HuH-7 (cell line): ENCODE data around the gene CADM1.

Source experiments
- DNase-seq: peaks from one replicate; pipeline ENCODE4 v3.0.0; 2011; ENCODE audit warnings: low spot score

CADM1 gene

DNA sequence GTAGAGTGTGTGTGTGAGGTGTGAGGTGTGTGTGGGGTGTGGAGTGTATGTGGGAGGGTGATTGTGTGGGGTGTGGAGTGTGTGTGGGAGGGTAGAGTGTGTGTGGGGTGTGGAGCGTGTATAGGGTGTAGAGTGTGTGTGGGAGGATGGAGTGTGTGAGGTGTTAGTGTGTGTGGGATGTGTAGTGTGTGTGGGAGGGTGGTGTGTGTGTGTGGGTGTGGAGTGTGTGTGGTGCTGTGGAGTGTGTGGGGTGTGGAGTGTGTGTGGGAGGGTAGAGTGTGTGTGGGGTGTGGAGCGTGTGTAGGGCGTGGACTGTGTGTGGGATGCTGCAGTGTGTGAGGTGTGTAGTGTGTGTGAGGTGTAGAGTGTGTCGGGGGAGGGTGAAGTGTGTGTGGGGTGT, 356.1 kb downstream of the CADM1 start:
- no peak for DNase-seq

DNA sequence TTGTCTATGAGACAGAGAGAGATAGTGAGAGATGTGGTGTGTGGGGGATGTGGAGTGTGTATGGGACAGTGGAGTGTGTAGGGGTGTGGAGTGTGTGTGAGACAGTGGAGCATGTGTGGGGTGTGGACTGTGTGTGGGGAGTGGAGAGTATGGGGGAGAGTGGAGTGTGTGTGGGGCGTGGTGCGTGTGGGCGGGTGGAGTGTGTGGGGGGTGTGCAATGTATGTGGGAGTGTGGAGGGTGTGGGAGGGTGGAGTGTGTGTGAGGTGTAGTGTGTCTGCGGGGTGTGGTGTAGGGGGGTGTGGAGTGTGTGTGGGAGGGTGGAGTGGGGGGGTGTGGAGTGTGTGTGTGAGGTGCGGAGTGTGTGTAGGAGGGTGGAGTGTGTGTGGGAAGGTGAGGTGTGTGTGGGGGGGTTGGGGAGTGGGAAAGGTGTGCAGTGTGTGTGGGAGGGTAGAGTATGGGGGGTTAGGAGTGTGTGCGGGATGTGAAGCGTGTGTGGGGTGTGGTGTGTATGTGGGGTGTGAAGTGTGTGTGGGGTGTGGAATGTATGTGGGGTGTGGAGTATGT, 356.9 kb downstream of the CADM1 start:
- no peak for DNase-seq

DNA sequence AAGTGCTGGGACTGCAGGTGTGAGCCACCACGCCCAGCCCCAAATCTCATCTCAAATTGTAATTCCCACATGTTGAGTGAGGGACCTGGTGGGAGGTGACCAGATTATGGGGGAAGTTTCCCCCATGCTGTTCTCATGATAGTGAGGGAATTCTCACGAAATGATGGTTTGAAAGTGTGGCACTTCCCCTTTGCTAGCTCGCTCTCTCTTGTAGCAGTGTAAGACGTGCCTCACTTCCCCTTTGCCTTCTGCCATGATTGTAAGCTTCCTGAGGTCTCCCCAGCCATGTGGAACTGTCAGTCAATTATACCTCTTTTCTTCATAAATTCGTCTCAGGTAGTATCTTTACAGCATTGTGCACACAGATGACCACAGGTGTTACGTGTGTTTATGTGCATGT, 357.8 kb downstream of the CADM1 start:
- DNase-seq: no peak

DNA sequence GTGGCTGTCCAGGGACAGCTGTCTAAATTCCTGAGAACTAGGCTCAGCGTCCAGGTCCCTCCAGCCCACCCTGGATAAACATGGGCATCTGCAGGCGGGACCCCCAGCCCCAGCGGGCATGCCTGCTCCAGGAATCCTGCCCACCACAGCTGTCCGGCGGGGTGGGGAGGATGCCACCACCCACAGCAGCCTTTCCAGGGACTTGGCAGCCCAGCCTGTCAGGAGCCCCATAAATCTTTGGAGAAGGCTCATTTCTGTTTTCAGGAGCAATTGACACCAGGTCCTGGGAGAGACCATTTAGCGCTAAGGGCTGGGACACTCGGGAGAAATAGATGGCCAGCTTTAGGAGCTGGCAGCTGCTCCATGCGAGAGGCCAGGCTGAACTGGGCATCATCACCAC, 358.9 kb downstream of the CADM1 start:
- DNase-seq: no peak

DNA sequence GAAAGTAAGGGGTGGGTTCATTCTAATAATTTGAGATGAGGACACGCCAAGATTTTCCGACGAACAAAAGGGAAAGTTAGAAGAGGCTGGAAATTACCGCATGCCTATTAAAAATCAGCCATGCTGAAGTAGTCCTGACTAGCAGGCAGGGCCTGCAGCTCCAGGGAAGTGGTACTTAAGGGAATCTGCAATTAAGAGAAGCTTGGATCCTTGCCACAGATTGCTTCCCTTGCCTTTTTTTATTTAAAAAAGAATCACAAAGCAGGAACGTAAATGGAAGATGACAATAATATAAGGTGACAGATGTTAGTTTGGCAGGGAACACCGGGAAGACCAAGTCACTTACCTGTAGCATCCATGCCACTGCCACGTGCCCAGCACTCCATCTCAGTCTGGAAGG, 359.3 kb downstream of the CADM1 start:
- no peak for DNase-seq

DNA sequence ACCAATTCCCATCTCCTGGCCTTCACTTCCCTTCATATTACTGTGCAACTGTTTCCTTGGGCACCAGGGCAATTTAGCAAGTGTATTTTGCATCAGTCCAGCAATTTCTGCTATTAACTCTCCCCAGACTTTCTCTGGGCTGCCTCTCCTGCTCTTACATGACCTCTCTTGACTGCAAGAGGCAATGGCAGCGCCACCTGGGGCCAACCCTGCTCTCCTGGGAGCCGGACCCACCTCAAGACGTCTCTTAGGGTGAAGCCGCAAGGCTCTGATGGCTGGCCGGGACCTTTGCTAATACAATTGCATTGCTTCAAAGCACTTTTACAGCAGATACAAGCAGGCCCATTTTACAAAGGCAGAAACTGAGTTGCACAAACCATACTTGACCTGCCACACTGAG, 360.2 kb downstream of the CADM1 start:
- DNase-seq: no peak

DNA sequence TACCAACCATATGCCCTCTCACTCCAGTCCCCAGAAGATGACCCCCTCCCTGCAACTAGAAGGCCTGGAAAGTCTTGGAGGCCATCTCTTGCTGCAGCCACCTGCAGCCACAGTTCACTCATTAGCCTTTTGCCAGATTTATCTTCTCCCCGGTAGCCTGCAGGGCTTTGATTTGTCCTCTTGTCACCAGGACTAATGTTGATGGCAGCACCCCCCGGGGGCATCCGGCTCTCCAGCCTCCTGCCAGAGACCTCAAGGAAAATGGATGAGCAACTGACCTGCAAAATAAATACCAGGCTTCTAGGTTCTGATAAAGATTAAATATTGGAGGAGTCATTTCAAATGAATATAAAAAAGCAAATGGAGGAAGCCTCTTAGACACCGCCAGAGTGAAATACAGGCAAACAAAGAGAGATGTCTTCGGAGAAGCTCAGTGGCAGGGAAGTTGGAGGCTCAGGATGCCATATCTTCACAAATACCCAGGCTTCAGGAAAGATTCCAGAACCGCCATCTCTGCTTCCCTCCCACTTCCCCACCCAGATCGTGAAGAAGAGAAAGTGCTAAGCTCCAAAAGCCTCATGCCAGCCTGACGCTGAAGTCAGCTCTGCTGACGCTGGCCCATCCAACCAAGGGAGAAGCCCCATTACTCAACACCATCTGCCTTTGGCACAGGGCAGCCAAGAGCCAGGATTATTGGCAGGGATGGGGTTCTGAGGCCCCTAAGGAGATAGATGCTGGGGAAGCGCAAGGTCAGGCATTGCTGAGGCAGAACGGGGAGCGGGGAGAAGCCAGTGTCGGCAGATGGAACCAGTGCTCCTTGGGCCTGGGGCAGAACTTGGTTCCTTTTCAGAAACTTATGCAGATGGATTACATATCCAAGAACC, 362.7 kb downstream of the CADM1 start:
- DNase-seq: no peak

DNA sequence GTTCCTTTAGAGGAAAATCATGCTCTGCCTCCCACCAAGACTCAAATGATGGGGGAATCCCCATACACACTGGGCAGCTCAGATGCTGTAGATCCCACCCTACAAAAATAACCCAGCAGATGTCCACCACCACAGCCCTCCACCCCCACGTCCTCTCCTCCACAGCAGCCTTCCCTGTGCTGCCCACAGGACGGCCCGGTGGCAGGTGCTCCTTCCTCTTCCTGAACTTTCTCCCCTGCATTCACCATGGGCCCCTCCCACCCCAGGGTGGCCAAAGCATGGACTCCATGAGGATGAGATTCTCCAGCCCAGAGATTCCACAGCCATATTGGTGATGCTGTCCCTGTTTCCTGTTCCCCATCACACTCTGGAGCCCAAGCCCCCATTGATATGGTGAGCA, 368.3 kb downstream of the CADM1 start:
- DNase-seq: no peak

DNA sequence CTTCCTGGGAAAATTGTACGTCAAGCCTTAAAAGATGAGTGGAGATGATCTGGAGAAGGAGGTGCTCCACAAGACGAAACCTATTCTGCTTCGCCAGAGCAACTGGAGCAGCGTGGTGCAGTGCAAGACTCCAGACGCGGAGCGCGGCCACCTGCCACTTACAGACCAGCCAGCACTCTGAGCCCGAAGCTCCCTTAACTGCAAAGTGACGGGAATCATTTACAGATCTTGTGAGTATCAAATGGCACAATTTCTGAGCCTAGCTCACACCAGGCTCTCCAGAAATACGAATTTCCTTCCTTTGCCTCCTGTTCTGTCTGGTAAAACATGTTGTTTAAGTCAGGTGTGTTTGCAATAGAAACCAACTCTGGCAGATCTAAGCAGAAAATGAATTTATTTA, 369.3 kb downstream of the CADM1 start:
- no peak for DNase-seq

DNA sequence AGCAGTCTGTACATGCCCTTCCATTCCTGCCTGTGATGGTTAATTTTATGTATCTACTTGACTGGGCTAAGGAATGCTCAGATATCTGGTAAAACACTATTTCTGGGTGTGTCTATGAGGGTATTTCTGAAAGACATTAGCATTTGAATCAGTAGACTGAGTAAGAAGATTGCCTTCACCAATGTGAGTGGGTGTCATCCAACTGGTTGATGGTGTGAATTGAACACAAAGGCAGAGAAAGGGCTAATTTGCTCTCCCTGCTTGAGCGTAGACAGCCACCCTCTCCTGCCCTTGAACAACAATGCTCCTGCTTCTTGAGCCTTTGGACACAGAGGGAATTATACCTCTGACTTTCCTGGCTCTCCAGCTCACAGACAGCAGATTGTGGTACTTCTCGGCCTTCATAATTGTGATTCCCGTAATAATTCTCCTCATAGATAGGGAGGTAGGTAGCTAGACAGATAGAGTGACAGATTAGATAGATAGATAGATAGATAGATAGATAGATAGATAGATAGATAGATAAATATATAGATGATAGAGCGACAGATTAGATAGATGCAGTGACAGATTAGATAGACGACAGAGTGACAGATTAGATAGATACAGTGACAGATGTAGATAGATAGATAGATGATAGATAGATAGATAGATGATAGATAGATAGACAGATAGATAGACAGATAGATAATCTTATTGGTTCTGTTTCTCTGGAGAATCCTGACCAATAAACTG, 370.6 kb downstream of the CADM1 start:
- DNase-seq: no peak

DNA sequence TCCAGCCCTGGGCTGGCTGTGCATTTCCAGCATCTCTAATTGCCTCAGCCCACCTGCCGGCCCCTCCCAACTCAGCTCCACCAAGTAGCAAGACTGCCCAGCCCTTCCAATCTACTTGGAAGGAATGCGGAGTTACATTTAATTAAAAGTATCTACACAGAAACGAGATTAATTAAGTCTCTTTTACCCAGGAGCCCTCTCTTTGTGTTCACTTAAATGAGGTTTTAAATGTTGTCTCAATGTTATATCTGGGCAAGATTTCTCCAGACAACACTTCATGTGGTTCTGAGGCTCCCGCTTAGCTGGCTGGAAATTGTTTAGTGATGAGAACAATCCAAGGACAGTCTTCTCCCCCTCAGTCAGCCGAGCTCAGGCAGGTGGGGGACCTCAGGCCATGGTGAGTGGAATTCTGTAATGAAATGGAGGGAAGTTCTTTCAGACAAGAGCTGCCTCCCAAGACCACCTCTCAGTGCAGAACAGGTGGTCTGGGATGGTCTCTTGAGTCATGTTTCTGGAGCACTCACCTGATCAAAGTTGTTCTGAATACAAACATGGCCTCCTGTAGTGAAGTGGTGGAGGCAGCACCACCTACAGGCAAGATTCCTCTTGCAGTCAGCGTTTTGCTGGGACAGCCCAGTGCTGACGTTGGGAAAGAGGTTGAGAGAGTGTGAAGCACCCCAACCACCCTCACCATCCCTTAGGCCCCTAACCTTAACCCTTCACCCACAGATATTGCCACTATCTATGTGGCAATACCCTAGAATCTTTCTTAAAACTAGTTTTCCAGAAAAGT, 371.6 kb downstream of the CADM1 start:
- DNase-seq: peak; percentile 34

DNA sequence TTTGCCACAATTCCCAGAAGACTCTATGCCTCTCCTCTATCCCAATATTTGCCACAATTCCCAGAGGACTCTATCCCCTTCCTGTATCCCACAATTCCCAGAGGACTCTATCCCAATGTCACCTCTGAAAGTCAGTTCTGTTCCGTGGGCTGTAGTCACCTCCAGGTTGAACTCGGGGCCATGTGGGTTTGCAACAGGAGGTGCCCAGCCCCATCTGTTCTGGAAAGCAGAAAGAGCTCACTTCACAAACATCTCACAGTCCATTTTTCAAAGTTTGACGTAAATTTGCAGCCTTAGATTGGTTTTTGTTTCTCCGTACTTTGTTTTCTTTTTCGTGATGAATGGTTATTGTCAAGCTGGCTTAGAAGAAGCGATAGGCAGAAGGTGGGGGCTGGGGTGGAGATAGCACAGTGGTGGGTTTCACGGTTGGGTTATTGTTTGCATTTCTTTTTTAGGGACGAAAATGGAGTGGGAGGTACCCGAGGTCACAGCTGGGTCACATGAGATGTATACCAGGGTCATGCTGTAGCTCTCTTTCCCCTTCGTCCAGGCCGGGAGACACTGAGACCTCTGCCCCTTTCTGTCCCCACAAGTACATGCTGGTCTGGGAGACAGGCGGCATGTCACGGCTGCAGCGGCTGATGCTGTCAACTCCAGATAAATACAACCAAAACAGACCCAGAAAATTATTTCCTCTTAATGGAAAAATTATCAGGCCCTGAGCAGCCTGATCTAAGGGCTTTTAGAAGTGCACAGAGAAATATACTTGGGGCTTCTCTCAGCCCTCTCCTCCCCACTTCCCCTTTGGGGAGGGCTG, 374.5 kb downstream of the CADM1 start:
- no peak for DNase-seq

DNA sequence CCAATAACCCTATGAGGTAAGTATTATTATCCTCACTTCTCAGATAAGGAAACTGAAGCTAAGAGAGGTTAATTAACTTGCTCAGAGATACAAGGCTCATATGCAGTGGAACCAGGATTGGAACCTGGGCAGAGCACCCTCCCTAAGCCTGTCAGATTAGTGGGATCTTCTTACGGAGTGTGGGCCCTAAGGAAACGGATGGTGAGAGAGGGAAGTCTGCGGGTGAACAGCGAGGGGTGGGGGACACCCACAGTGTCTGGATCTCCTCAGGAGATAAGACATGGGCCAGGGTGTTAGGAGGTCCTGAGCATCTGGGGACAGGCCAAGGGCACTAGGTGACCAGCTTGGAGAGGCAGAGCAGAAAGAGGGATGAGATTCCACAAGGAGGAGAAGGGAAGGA, 376.0 kb downstream of the CADM1 start:
- no peak for DNase-seq

DNA sequence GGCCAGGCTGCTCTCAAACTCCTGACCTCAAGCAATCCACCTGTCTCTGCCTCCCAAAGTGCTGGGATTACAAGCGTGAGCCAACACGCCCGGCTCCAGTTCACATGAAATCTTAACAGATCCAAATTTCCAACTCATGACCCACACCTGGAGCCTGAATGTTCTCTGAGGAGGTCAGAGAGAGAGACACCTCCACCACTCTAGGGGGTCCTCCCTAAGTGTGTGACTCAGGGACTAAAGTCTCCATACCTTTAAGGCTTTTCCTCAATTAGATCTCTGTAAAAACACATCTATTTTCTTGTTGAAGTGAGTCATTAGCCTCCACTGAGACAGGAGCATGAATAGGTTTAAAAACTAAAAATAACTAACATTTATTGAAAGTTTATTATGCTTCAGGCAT, 376.4 kb downstream of the CADM1 start:
- DNase-seq: no peak

DNA sequence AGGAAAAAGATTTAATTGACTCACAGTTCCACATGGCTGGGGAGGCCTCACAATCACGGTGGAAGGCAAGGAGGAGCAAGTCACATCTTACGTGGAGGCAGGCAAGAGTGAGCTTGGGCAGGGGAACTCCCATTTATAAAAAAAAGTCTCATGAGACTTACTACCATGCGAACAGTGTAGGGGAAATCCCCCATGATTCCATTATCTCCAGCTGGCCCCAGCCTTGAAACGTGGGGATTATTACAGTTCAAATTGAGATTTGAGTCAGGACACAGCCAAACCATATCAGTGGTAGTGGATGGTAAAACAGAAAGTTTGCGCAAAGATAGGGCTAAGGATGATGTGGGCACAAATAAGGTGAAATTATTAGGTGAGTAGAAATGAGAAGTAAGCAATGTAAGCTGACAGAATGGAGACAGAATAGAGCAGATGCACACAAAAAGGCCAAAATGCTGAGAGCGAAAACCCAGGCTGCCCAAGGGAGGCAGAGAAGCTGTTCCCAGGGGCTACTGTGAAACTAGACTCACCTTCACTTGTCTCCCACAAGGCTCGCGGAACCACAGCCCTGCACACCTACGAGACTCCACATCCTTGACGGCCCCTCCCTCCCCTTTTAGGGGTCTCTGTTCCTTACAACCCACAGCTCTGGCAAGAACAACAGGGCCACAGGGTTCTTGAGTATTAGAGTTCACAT, 377.6 kb downstream of the CADM1 start:
- no peak for DNase-seq

DNA sequence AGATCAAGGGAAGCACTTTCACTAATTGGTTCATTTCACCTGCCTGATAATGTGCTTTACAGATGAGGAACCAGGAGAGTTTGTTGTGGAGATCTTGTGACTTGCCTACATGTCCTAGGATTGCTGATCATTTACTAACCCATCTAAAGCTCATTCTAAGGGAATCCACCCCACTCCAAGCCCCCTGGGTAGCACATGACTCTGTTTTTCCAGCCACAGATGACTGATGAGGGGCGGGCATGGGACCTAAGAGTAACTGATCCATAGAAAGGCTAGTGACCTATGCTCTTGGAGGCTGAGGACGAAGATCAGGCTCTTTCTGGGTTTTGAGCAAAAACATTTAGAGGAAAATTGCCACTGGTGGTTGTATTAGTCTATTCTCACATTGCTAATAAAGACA, 378.1 kb downstream of the CADM1 start:
- no peak for DNase-seq

DNA sequence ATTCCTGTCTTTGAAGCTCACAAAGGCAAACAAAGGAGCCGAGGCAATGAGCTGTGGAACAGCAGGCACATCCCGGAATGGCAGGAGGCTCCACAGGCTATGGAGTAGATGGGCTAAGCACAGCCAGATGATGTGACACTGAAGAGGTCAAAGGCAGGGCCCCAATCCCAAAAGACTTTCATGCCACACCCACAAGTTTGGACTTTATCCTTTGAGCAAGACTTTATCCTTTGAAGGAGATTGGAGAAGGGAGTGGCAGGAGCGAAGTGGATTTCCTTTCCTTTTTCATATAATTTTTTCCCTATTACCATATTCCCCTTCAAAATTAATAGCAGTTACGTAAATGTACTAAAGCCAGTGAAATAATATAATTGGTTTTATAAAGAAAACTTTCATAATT, 379.4 kb downstream of the CADM1 start:
- DNase-seq: no peak

DNA sequence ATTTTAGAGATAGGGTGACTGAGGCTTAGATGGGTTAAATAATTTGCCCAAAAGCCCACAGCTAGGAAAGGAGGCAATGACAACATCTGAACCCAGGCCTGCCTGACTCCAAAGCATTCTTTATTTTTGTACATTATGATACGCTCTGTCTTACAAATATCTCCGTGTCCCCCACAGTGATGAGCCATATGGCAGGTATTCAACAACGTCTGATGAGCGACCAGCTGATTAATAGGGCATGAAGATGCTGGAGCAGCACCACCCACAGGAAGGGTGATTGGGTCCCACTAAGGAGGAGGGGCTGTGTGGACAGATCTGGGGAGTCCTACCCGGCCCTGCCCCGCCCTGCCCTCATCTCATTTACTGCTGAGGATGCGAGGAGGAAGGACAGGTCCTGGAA, 380.6 kb downstream of the CADM1 start:
- DNase-seq: no peak

DNA sequence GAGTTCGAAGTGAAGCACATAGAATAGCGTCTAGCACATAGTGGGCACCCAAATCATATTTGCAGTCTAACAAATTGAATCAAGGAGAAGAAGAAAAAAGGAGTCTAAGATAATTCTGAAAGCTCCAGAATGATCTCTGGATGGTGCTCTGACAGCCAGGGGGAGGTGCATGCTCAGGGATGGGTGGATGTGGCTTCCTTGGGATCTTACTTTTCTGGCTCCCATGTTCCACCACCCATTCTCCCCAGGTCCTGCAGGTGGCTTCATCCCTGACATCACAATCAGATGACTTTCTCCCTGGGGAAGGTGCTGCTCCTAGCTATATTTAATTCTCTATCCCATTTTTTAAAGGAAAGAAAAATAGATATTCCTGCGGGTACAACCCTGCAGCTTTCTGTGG, 381.9 kb downstream of the CADM1 start:
- no peak for DNase-seq
